SK-N-SH (cell line): ENCODE measurements around the gene FAM131C. TPM values are rescaled to one million over a fixed set of nuclear protein-coding genes. Genes with fewer than 3 reads are reported as not detected.
"Not testable (repeated sequence)": the region's sequence is repeated elsewhere in the genome, so short reads cannot be mapped to it uniquely, and the experiment has no call there.

Source experiments
- CTCF ChIA-PET: fragments of 300-600, 350-600 bp; formaldehyde crosslinking; extraction: SDS; loops from one replicate; lab custom pipeline; 2021; lab: Yijun Ruan, JAX
- POLR2A ChIA-PET: fragments of 350-600 bp; sonication (Branson Sonifier 250); formaldehyde crosslinking; extraction: SDS; loops from one replicate; lab custom pipeline; 2020; ENCODE audit warnings: antibody characterized with exemption, inconsistent platforms; lab: Yijun Ruan, JAX
- DNase-seq: peaks from one replicate; pipeline ENCODE4 v3.0.0; 2012
- H2AFZ ChIP-seq: fragments of 200-600 bp; sonication (generic); 2 replicates; pipeline ENCODE4 v1.8.1; 2016; ENCODE audit warnings: antibody characterized with exemption, mild to moderate bottlenecking, low read depth
- H3F3A ChIP-seq: fragments of 200-600 bp; sonication (generic); replicated peaks from 2 replicates; pipeline ENCODE3; 2016; ENCODE audit warnings: antibody characterized with exemption, mild to moderate bottlenecking; ENCODE audit not compliant: insufficient read depth
- H3K27ac ChIP-seq, 2 experiments: fragments of 200-500 bp in 1 of 2; fragments of 200-600 bp in 1 of 2; sonication (Bioruptor generic) in 1 of 2; sonication (generic), shearing (Covaris generic) in 1 of 2; 2 replicates each; pipeline versions ENCODE4 v1.5.1 to v1.6.1; 2014 to 2016; ENCODE audit warnings: low read depth in 2 of 2, inconsistent platforms in 1 of 2, low read length in 1 of 2, mild to moderate bottlenecking in 1 of 2, mixed read lengths in 1 of 2
- H3K27me3 ChIP-seq: fragments of 200-600 bp; sonication (generic), shearing (Covaris generic); 2 replicates; pipeline ENCODE4 v1.6.1; 2016; ENCODE audit warnings: mixed run types; ENCODE audit not compliant: insufficient read depth
- H3K36me3 ChIP-seq, 2 experiments: fragments of 200-500 bp in 1 of 2; fragments of 200-600 bp in 1 of 2; sonication (Bioruptor generic) in 1 of 2; sonication (generic) in 1 of 2; replicated peaks in 1 of 2; 2 replicates each; pipeline versions ENCODE3 to v1.5.1; 2014 to 2016; ENCODE audit warnings: low read length in 1 of 2, mild to moderate bottlenecking in 1 of 2; ENCODE audit not compliant: insufficient read depth in 2 of 2, control insufficient read depth in 1 of 2
- H3K4me1 ChIP-seq, 2 experiments: fragments of 200-500 bp in 1 of 2; fragments of 200-600 bp in 1 of 2; sonication (Bioruptor generic) in 1 of 2; sonication (generic), shearing (Covaris generic) in 1 of 2; 2 replicates each; pipeline versions ENCODE4 v1.5.1 to v1.6.1; 2014 to 2016; ENCODE audit warnings: low read depth in 1 of 2, low read length in 1 of 2, mixed run types in 1 of 2; ENCODE audit not compliant: insufficient read depth in 2 of 2, control insufficient read depth in 1 of 2
- H3K4me2 ChIP-seq: fragments of 200-600 bp; sonication (generic), shearing (Covaris generic); 2 replicates; pipeline ENCODE4 v1.6.1; 2017; ENCODE audit warnings: mixed run types
- H3K4me3 ChIP-seq, 2 experiments: fragments of 200-500 bp in 1 of 2; fragments of 200-600 bp in 1 of 2; sonication (Bioruptor generic) in 1 of 2; sonication (generic), shearing (Covaris generic) in 1 of 2; 2 replicates each; pipeline versions ENCODE4 v1.5.1 to v1.8.1; 2014 to 2016; ENCODE audit warnings: low read depth in 2 of 2, inconsistent platforms in 1 of 2, low read length in 1 of 2, mild to moderate bottlenecking in 1 of 2, mixed read lengths in 1 of 2, moderate library complexity in 1 of 2
- H3K79me2 ChIP-seq: fragments of 200-600 bp; sonication (generic); 2 replicates; pipeline ENCODE4 v1.8.1; 2017; ENCODE audit warnings: mild to moderate bottlenecking; ENCODE audit not compliant: insufficient read depth
- H3K9ac ChIP-seq: fragments of 200-600 bp; sonication (generic); 2 replicates; pipeline ENCODE4 v1.6.1; 2017; ENCODE audit warnings: mixed run types
- H3K9me2 ChIP-seq: fragments of 200-600 bp; sonication (generic); 2 replicates; pipeline ENCODE4 v1.6.1; 2017; ENCODE audit warnings: mixed run types
- H3K9me3 ChIP-seq: fragments of 200-600 bp; sonication (generic); 2 replicates; pipeline ENCODE4 v1.6.1; 2017; ENCODE audit warnings: mixed run types, mild to moderate bottlenecking, moderate library complexity
- H4K20me1 ChIP-seq: fragments of 200-600 bp; sonication (generic); 2 replicates; pipeline ENCODE4 v1.6.1; 2017; ENCODE audit warnings: mild to moderate bottlenecking, mixed run types; ENCODE audit not compliant: insufficient read depth
- EP300 ChIP-seq, 2 experiments: IDR thresholded peaks; 2 replicates each; pipeline versions ENCODE4 v1.4.0 to v1.6.1; 2012; ENCODE audit warnings: borderline replicate concordance in 1 of 2, low read depth in 1 of 2, low read length in 1 of 2
- JUND ChIP-seq: IDR thresholded peaks from 2 replicates; pipeline ENCODE4 v1.4.0; 2012
- MEF2A ChIP-seq: IDR thresholded peaks from 2 replicates; pipeline ENCODE4 v1.4.0; 2012; ENCODE audit warnings: low read depth, borderline replicate concordance
- NFIC ChIP-seq: IDR thresholded peaks from 2 replicates; pipeline ENCODE4 v1.4.0; 2012; ENCODE audit warnings: borderline replicate concordance
- NRF1 ChIP-seq: IDR thresholded peaks from 2 replicates; pipeline ENCODE4 v1.6.1; 2012; ENCODE audit warnings: low read depth, mild to moderate bottlenecking, low read length
- RAD21 ChIP-seq: IDR thresholded peaks from 2 replicates; pipeline ENCODE4 v1.6.1; 2012; ENCODE audit warnings: mild to moderate bottlenecking, low read length
- RXRA ChIP-seq: IDR thresholded peaks from 2 replicates; pipeline ENCODE4 v1.4.0; 2012; ENCODE audit warnings: low read depth, mild to moderate bottlenecking, borderline replicate concordance
- TEAD4 ChIP-seq: IDR thresholded peaks from 2 replicates; pipeline ENCODE4 v1.4.0; 2012; ENCODE audit warnings: mild to moderate bottlenecking, borderline replicate concordance; ENCODE audit not compliant: insufficient read depth
- WGBS: methylation state at CpG from one replicate; pipeline ENCODE4 v1.1.6; 2017; ENCODE audit warnings: low lambda C conversion rate; 5-methylcytosine and 5-hydroxymethylcytosine counted together
- polyA plus RNA-seq, 3 experiments: library from polyadenylated mRNA; depleted of rRNA; stranded (reverse); fragments of >200 nt; gene quantifications; 2 replicates each; pipeline ENCODE4 v1.2.3, GENCODE V29; 2012
- TF ChIP-seq, protein P1 (sequence below): IDR thresholded peaks from 2 replicates; pipeline ENCODE4 v1.4.0; 2012; ENCODE audit warnings: low read depth, borderline replicate concordance
- TF ChIP-seq, protein P2 (sequence below): fragments of 150-350 bp; IDR thresholded peaks from 2 replicates; pipeline ENCODE4 v1.6.1; 2017; ENCODE audit warnings: antibody characterized with exemption, low read length, low read depth, borderline replicate concordance
- TF ChIP-seq, protein P3 (sequence below): IDR thresholded peaks from 2 replicates; pipeline ENCODE4; 2012

Gene FAM131C
- polyA plus RNA-seq, 1 of the 3 experiments (the other 2 are of a cell fraction), result 1.6 TPM

DNA sequence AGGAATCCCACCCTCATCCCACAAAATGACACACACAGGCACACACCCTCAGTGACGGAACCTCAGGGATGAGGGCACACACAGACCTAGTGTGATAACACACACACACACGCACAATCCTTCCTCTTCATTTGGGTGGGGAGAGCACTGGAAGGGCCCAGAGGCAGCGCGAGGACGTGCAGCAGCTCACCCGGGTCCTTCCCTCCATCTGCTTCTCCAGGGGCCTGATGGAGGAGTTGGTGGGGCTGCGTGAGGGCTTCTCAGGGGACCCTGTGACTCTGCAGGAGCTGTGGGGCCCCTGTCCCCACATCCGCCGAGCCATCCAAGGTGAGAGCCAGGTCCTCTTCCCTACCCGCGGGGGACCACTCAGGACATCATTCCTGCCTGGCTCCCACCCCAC is 51.1 kb downstream of the FAM131C start:
- TF ChIP-seq RAD21, result no peak
- TF ChIP-seq NFIC, result no peak
- TF ChIP-seq TEAD4, result no peak
- no peak for TF ChIP-seq MEF2A
- no peaks in the 10 kb centered on the region for H3K9me3 ChIP-seq
- peaks cover 10 to 38% of the 10 kb centered on the region in 2 experiments; a peak in 2 of 4 replicates for H3K4me1 ChIP-seq
- H2AFZ ChIP-seq, result no peak overlapping the region
- CTCF ChIA-PET, result interaction anchor here (1.1 to 1.3 kb wide), 3 partner anchors 11 to 28 kb away, joined by 4 to 5 read pairs (median 4); no protein-coding TSS in a partner anchor
- no peaks in the 10 kb centered on the region for H3K9me2 ChIP-seq
- DNase-seq, result no peak
- no peaks in the 10 kb centered on the region for H3K36me3 ChIP-seq
- H4K20me1 ChIP-seq, result no peaks in the 10 kb centered on the region
- no peaks in the 10 kb centered on the region for H3K79me2 ChIP-seq
- H3K27me3 ChIP-seq, result no peaks in the 10 kb centered on the region
- POLR2A ChIA-PET, result no interaction called here
- H3F3A ChIP-seq, result no peaks in the 10 kb centered on the region
- H3K27ac ChIP-seq, result no peak overlapping the region
- no peak overlapping the region for H3K4me2 ChIP-seq
- no peak overlapping the region for H3K4me3 ChIP-seq
- 87% methylated on average over 6 of the region's 11 CpGs for WGBS
- H3K9ac ChIP-seq, result no peak overlapping the region

DNA sequence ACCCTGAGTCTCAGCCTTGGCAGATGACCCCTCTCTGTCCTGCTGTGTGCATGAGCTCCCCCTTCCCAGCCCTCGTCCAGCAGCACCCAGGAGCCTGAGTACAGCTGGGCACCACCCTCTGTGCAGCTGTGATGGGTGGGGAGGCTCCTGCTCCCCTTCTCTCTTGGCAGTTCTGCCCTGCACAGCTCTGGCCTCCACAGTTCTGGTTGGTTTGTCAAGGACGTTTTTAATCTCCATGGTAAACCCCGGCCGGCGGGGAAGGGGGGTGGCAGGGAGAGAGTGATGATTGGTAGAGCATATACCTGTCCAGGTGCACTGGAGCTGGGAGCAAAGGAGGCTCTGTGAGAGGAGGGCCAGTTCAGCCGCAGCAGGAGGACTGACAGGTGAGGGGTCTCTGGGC is 51.8 kb downstream of the FAM131C start, which contains the start of gene CLCNKA:
Gene CLCNKA (plus strand): TSS at position 356 of the 400 bp plus-strand sequence. CDS start 584 bp downstream, outside the sequence.
- Histone ChIP-seq H3K9me2 (no peaks in the 10 kb centered on the region), H4K20me1 (no peaks in the 10 kb centered on the region), H3K9ac (no peak within 1 kb of the TSS), H2AFZ (no peak within 1 kb of the TSS), H3K9me3 (no peaks in the 10 kb centered on the region), H3K27me3 (no peaks in the 10 kb centered on the region), H3K27ac (no peak within 1 kb of the TSS), H3F3A (no peaks in the 10 kb centered on the region), H3K79me2 (no peaks in the 10 kb centered on the region), H3K4me2 (no peak within 1 kb of the TSS), H3K4me3 (no peak within 1 kb of the TSS), H3K4me1 (peaks cover 10 to 34% of the 10 kb centered on the region in 2 experiments; a peak in 2 of 4 replicates), H3K36me3 (no peaks in the 10 kb centered on the region)
- ChIA-PET CTCF (interaction anchor here (1.1 to 1.3 kb wide), 3 partner anchors 12 to 27 kb away, joined by 4 to 5 read pairs (median 4); no protein-coding TSS in a partner anchor), POLR2A (interaction anchor here (0.6 kb wide), 1 partner anchor 10 kb away, joined by 3 read pairs; no protein-coding TSS in a partner anchor)
- no peak for DNase-seq
- 68% methylated on average over 6 of the region's 6 CpGs for WGBS
- no peak for TF ChIP-seq EP300 (IDR thresholded peaks at IDR 0.05; ENCODE audit: borderline replicate concordance in 1 of 2, low read depth in 1 of 2, low read length in 1 of 2)
- no peak for TF ChIP-seq RXRA
- TF ChIP-seq, protein P1, sequence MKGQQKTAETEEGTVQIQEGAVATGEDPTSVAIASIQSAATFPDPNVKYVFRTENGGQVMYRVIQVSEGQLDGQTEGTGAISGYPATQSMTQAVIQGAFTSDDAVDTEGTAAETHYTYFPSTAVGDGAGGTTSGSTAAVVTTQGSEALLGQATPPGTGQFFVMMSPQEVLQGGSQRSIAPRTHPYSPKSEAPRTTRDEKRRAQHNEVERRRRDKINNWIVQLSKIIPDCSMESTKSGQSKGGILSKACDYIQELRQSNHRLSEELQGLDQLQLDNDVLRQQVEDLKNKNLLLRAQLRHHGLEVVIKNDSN, result no peak
- no peak for TF ChIP-seq JUND
- no peak for TF ChIP-seq RAD21
- TF ChIP-seq, protein P2, sequence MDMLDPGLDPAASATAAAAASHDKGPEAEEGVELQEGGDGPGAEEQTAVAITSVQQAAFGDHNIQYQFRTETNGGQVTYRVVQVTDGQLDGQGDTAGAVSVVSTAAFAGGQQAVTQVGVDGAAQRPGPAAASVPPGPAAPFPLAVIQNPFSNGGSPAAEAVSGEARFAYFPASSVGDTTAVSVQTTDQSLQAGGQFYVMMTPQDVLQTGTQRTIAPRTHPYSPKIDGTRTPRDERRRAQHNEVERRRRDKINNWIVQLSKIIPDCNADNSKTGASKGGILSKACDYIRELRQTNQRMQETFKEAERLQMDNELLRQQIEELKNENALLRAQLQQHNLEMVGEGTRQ, result no peak
- TF ChIP-seq, protein P3, sequence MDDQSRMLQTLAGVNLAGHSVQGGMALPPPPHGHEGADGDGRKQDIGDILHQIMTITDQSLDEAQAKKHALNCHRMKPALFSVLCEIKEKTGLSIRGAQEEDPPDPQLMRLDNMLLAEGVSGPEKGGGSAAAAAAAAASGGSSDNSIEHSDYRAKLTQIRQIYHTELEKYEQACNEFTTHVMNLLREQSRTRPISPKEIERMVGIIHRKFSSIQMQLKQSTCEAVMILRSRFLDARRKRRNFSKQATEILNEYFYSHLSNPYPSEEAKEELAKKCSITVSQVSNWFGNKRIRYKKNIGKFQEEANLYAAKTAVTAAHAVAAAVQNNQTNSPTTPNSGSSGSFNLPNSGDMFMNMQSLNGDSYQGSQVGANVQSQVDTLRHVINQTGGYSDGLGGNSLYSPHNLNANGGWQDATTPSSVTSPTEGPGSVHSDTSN, result no peak
- no peak for TF ChIP-seq NRF1

DNA sequence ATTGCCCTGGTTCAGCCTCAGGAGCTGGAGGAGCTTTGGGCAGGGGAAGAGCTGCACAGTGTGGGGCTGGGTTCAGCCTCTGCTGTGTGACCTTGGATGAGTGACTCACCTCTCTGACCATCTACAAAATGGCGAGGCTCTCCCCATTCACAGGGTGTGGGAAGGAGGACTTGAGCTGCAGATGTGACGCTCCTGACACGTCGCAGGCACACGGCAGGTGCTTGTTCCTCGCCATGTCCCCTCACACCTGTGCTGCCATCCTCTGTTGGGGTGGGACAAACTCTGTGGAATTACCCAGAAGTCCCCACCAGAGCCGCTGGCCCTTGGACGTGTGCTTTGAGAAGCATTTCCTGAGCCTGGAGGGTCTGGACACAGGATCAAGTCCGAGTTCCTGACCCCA is 52.6 kb downstream of the FAM131C start:
- H2AFZ ChIP-seq, H3K9me2 ChIP-seq, H3K9ac ChIP-seq, H3K4me2 ChIP-seq, H3K27me3 ChIP-seq, CTCF ChIA-PET, H3K27ac ChIP-seq, DNase-seq, H3K36me3 ChIP-seq, H3F3A ChIP-seq, H4K20me1 ChIP-seq, H3K4me3 ChIP-seq, H3K9me3 ChIP-seq, H3K79me2 ChIP-seq: not testable (repeated sequence)
- POLR2A ChIA-PET, result interaction anchor here (0.6 kb wide), 2 partner anchors 9 to 1416 kb away, joined by 3 to 4 read pairs; no protein-coding TSS in a partner anchor
- 85% methylated on average over 3 of the region's 9 CpGs for WGBS
- peaks cover 10 to 34% of the 10 kb centered on the region in 2 experiments; a peak in 2 of 4 replicates for H3K4me1 ChIP-seq
